ENCODE results near the gene MAPK8IP3.
"Not testable (repeated sequence)": the region's sequence is repeated elsewhere in the genome, so short reads cannot be mapped to it uniquely, and the experiment has no call there.

The MAPK8IP3 gene

DNA sequence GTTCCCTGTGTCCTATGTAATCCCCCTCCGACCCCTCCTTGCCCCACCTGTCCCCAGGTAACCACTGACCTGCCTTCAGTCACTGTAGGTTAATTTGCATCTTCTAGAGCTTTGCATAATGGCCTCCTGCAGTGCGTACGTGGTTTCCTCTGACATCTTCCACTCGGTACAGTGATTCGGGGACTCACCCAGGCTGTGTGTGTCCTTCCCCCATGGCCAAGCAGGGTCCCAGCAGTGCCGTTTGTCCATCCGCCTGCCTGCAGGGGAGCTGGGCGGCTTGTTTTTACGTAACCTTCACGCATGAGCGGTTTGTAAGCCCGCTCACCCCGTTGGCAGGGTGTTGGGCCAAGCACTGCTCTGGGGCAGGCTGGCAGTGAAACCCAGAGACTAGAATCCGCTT, 7.9 kb downstream of the MAPK8IP3 start:
- DNase-seq, result no peak

DNA sequence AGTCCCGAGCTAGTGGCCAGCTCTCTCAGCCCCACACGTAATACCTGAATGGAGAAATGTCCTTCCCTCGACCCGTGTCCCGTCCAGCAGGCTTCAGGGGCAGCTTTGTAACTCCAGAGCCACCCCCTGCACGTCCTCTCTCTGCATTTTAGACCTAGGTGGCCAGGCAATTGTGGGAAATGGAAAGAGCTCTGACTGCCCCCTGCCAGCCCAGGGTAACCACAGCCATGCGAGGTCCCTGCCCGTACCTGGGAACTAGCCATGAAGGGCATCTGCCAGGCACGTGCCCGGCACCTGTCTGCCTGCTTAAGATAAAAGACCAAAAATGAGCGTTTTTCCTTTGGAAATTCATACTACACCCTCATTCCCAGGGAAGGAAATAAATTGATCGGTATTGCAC, 9.2 kb downstream of the MAPK8IP3 start:
- DNase-seq, result no peak

- DNase-seq, result not testable (repeated sequence)
Measured at GRCh38 chr16:1718236-1718635, 12.2 kb downstream of the MAPK8IP3 start.

GRCh38 chr16:1719559-1720229, 13.7 kb downstream of the MAPK8IP3 start:
- DNase-seq, result not testable (repeated sequence)

- no peak for DNase-seq
Measured at GRCh38 chr16:1721372-1721771, 15.4 kb downstream of the MAPK8IP3 start.

GRCh38 chr16:1723450-1724147, 17.6 kb downstream of the MAPK8IP3 start:
- DNase-seq, result peak; percentile 36

DNA sequence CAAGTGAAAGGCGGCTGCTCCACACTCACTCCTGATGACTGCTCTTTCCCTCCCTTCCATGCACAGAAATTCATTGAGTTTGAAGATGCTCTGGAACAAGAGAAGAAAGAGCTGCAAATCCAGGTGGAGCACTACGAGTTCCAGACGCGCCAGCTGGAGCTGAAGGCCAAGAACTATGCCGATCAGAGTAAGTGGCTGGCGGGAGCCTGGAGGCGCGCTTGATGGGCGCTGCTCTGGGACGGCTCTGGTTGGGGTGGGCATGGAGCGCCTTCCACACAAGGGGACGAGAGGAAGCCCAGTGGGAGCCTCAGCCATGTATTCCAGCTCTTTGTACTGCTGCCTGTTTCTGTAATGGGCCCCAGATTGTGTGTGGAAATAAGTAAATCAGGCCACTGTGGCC, 18.5 kb downstream of the MAPK8IP3 start:
- DNase-seq, result no peak

GRCh38 chr16:1726661-1727502, 20.9 kb downstream of the MAPK8IP3 start:
- no peak for DNase-seq

DNA sequence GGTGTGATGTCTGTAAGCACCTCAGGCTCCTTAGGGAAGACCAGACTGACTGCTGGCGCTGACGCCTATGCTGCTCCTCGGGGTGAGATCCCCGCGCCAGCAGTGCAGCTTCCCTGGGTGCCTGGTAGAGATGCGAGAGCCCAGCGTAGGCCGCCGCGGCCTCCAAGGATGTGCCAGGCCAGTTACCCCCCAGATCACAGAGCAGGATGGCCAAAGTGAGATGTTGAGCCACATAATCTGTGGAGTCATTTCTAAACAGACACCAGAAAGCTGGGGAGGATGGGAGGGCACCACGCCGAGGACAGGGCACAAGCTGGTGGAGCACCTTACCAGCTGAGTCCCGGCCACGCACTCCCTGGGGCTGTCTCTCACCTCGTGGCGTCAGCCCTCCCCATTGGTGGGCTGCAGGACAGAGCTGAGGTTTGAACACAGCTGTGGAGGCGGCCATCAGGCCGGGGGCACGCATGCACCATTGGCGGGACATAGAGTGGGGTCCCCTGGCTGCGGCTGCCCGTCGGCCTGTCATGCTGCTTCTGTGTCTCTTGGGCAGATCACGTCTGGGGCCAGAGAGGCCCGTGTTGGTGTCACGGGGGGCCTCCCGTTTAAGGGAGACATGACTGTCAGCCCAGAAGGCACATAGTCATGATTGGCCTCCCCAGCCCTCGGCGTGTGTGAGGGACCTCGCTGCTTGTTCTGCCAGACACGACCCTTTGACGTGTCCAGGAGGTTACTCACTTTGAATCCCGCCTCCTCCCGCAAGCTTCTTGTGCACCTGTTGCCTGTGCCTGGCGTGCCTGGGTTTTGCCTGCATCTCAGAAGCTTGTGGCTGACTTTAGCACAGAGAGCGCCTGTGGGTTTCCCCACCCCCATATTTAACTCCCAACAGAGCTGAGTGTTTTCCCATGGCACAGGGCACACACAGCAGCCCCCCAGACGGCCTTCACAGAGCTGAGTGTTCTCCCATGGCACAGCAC, 21.9 kb downstream of the MAPK8IP3 start:
- no peak for DNase-seq

GRCh38 chr16:1729026-1729425, 23.0 kb downstream of the MAPK8IP3 start:
- DNase-seq, result no peak

- no peak for DNase-seq
Measured at GRCh38 chr16:1729445-1729844, 23.4 kb downstream of the MAPK8IP3 start.

GRCh38 chr16:1731073-1731472, 25.1 kb downstream of the MAPK8IP3 start:
- no peak for DNase-seq

- no peak for DNase-seq
Measured at GRCh38 chr16:1731603-1732002, 25.6 kb downstream of the MAPK8IP3 start.

DNA sequence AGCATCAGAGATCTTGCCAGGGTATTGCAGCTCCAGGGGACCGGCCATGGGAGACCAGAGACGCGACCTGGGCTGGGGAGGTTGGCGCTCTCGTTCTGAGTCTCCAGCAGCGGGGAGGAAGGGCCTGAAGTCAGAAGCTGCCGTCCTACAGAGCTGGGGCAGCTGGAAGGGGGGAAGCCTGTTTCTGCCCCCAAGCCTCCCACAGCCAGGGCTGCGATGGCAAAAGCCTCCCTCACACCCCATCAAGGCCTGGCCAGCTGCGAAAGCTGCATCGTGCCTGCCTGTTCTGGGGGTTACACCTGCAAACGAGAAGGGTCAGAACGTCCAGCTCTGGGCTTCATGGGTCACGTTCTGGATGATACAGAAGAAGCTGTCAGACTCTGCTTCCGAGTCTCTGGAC, 26.1 kb downstream of the MAPK8IP3 start:
- no peak for DNase-seq

DNA sequence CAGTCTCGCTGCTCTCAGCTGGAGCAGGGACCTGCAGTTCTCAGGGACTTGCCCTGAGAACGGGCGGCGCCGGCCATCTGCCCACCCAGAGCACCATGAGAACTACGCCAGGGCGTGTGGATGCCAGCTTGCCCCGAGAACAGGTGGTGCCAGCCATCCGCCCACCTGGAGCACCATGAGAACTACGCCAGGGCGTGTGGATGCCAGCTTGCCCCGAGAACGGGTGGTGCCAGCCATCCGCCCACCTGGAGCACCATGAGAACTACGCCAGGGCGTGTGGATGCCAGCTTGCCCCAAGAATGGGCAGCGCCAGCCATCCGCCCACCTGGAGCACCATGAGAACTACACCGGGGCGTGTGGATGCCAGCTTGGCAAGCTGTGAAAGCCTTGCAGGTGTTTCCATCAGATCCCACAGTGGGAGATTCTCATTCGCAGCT, 26.6 kb downstream of the MAPK8IP3 start:
- DNase-seq, result not testable (repeated sequence)

- DNase-seq, result no peak
Measured at GRCh38 chr16:1734123-1734522, 28.1 kb downstream of the MAPK8IP3 start.

DNA sequence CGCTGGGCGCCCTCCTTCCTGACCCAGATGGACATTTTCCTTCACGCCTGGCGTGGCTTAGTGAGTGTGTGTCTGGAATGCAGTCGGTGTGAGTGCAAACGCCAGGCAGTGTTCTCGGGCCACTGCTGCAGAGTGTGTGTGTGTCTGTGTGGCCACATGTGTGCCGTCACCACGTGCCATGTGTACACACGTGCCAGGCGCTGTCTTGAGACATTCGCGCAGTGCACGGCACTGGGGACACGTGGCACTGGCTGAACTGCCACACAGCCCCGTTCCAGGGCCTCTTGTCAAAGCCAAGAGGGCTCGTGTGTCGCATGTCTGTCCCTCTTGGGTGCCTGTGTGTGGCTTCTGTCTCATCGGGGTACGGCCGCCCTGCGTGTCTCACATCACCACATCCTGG, 28.8 kb downstream of the MAPK8IP3 start:
- no peak for DNase-seq

DNA sequence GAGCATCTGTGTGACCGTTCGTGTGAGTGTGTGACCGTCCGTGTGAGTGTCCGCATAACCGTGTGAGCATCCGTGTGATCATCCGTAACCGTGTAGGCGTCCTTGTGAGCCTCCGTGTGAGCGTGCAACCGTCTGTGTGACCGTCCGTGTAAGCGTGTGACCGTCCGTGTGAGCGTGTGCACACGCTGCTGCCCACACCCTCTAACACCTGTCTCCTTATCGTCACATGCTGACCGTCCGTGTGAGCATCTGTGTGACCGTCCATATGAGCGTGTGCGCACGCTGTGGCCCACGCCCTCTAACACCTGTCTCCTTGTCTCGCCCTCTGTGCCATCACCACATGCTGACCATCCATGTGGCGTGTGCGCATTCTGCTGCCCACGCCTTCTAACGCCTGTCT, 34.2 kb downstream of the MAPK8IP3 start:
- DNase-seq, result no peak

DNA sequence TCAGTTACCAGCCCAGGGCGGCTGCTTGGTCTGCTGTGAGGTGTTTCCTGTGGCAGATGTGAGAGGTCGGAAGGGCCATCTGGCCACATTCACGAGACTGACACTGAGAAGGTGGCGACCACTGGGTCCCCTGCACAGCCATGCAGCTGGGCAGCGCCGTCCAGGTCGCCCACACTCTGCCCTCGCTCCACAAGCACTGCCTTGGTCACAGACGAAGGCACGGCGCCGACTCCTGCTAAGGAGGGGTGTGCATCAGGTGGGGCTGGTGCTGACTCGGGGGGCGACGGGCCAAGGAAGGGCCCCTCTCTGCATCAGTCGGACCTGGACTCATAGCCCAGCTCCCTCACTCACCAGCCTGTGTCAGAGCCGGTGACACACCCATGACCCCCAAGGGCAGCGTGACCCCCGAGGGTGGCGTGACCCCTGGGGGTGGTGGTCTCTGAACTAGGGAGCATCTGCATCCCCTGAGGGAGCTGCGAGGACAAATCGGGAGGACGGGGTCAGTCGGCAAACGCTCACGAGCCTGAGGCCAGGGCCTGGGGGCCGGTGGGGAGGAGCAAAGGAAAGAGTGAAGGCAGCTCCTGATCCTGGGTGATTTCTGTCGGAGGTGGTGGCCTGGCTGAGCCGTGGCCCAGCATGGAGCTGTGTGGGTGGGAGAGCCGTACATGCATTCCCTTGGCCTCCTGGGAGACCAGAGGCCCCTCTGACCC, 34.9 kb downstream of the MAPK8IP3 start:
- DNase-seq, result no peak

- no peak for DNase-seq
Measured at GRCh38 chr16:1741553-1742165, 35.7 kb downstream of the MAPK8IP3 start.

Data from effector CD4-positive, alpha-beta T cell (primary cell).